Subcutaneous abdominal adipose tissue (tissue), 5 donors: Measurements from ENCODE around the gene NEFH.

Experiments
- H3K27ac ChIP-seq: one replicate; pipeline ENCODE4 v1.7.0; 2013; ENCODE audit warnings: low read depth, mild to moderate bottlenecking, inconsistent platforms, low read length, moderate library complexity
- H3K27me3 ChIP-seq, 5 donors: one replicate each; pipeline ENCODE4 v1.7.0; 2013; ENCODE audit warnings: low read length in 5 of 5, inconsistent platforms in 1 of 5; ENCODE audit not compliant: control insufficient read depth in 5 of 5, insufficient read depth in 4 of 5
- H3K36me3 ChIP-seq, 5 donors: one replicate each; pipeline ENCODE4 v1.7.0; 2013; ENCODE audit warnings: low read length in 5 of 5; ENCODE audit not compliant: control insufficient read depth in 5 of 5, insufficient read depth in 5 of 5
- H3K4me1 ChIP-seq, 5 donors: one replicate each; pipeline ENCODE4 v1.7.0; 2013; ENCODE audit warnings: low read length in 5 of 5, mild to moderate bottlenecking in 3 of 5, moderate library complexity in 1 of 5; ENCODE audit not compliant: control insufficient read depth in 5 of 5, insufficient read depth in 5 of 5
- H3K4me3 ChIP-seq, 5 donors: one replicate each; pipeline ENCODE4 v1.7.0; 2013; ENCODE audit warnings: low read length in 5 of 5, low read depth in 1 of 5
- H3K9ac ChIP-seq, 5 donors: one replicate each; pipeline ENCODE4 v1.7.0; 2013; ENCODE audit warnings: low read length in 5 of 5, mild to moderate bottlenecking in 4 of 5, moderate library complexity in 3 of 5
- H3K9me3 ChIP-seq, 5 donors: one replicate each; pipeline ENCODE4 v1.7.0; 2013; ENCODE audit warnings: low read length in 5 of 5; ENCODE audit not compliant: control insufficient read depth in 5 of 5
- donor health status: healthy.
- donor health status: healthy.
- donor health status: healthy.
- donor health status: healthy.
- donor health status: healthy.

NEFH gene

DNA sequence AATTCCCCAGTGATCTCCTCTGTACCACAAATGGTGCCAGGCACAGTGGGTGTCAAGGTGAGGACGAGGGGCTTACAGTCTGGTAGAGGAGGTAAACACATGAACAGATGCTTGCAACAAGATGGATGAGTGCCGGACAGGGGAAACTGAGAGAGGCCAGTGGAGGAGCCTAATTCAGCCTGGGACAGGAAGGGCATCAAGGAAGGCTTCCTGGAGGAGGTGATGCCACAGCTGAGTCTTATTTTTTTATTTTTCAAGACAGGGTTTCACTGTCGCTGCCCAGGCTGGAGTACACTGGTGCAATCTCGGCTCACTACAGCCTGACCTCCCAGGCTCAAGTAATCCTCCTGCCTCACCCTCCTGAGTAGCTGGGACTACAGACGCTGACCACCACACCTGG lies 18.8 kb upstream of the NEFH start:
- H3K36me3 ChIP-seq: no peaks in the 10 kb centered on the region
- H3K4me3 ChIP-seq: no peak overlapping the region
- H3K4me1 ChIP-seq: no peaks in the 10 kb centered on the region
- H3K9ac ChIP-seq: no peak overlapping the region
- no peaks in the 10 kb centered on the region for H3K27me3 ChIP-seq
- no peak overlapping the region for H3K27ac ChIP-seq
- H3K9me3 ChIP-seq: no peaks in the 10 kb centered on the region

DNA sequence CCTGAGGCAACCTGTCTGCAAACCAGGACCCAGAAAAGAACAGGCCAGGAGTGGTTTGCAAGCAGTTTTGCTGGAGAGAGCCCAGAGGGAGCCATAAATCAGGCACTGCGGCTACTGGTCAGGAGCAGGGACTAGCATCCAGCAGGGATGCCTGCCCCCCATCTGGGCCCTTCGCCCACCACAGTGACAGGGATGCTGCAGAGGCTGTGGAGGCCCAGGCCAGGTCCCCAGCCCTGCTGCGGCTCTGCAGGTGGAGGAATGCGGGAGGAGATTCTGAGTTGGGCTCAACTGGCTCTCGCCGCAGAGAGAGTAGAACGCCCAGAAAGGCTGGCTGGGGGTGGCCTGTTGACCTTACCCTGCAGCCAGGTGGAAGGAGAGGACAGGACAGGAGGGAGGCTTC lies 16.4 kb upstream of the NEFH start:
- no peak overlapping the region for H3K4me3 ChIP-seq
- H3K36me3 ChIP-seq: no peaks in the 10 kb centered on the region
- H3K9me3 ChIP-seq: no peaks in the 10 kb centered on the region
- H3K4me1 ChIP-seq: no peaks in the 10 kb centered on the region
- no peaks in the 10 kb centered on the region for H3K27me3 ChIP-seq
- no peak overlapping the region for H3K9ac ChIP-seq
- no peak overlapping the region for H3K27ac ChIP-seq

- no peaks in the 10 kb centered on the region for H3K4me1 ChIP-seq
- peaks cover 0 to 2% (median 0%) of the 10 kb centered on the region in 5 donors for H3K27me3 ChIP-seq
- no peak overlapping the region for H3K4me3 ChIP-seq
These were observed 15.4 kb upstream of the NEFH start for GRCh38 chr22:29464581-29464980.

GRCh38 chr22:29469755-29470154 lies 10.3 kb upstream of the NEFH start:
- H3K27ac ChIP-seq: no peak overlapping the region
- H3K9me3 ChIP-seq: no peaks in the 10 kb centered on the region
- no peaks in the 10 kb centered on the region for H3K36me3 ChIP-seq
- H3K27me3 ChIP-seq: peaks cover 4 to 16% (median 7%) of the 10 kb centered on the region in 5 donors
- peaks cover 0 to 10% (median 7%) of the 10 kb centered on the region in 5 donors for H3K4me1 ChIP-seq
- H3K4me3 ChIP-seq: peak overlapping the region in 2 of 5 donors; percentile 30 to 59
- no peak overlapping the region for H3K9ac ChIP-seq

More at GRCh38 chr22:29464581-29464980, 15.4 kb upstream of the NEFH start:
- no peaks in the 10 kb centered on the region for H3K9me3 ChIP-seq
- no peaks in the 10 kb centered on the region for H3K36me3 ChIP-seq
- no peak overlapping the region for H3K9ac ChIP-seq
- H3K27ac ChIP-seq: no peak overlapping the region

GRCh38 chr22:29470159-29470855 lies 9.7 kb upstream of the NEFH start:
- Histone ChIP-seq H3K4me1 (peaks cover 0 to 10% (median 7%) of the 10 kb centered on the region in 5 donors), H3K9ac (no peak overlapping the region), H3K9me3 (no peaks in the 10 kb centered on the region), H3K27ac (no peak overlapping the region), H3K36me3 (no peaks in the 10 kb centered on the region), H3K4me3 (peak overlapping the region in 4 of 5 donors; percentile 30 to 59 (median 38)), H3K27me3 (peaks cover 4 to 16% (median 7%) of the 10 kb centered on the region in 5 donors)

GRCh38 chr22:29473001-29473400 lies 7.0 kb upstream of the NEFH start:
- H3K4me3 ChIP-seq: no peak overlapping the region
- H3K27ac ChIP-seq: no peak overlapping the region
- no peaks in the 10 kb centered on the region for H3K9me3 ChIP-seq
- no peak overlapping the region for H3K9ac ChIP-seq
- peaks cover 4 to 24% (median 20%) of the 10 kb centered on the region in 5 donors for H3K27me3 ChIP-seq
- no peaks in the 10 kb centered on the region for H3K36me3 ChIP-seq
- H3K4me1 ChIP-seq: peaks cover 0 to 14% (median 7%) of the 10 kb centered on the region in 5 donors

DNA sequence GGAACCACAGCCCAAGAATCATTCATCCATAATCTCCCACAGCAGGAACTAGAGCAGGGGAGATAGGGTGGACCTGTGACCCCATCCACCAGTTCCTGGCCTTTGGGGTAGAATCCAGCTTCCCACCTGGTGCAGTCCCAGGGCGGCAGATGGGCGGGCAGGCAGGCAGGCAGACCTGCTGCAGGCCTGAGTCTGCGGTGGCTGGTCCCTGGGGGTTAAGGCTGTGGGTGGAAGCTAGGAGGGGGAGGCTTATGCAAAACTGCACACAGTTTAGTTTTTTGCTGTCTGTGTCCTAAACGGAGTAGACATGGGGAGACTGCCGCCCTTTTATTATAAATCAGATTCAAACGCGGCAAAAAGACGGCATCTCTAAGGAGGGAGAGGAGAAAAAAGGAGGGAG lies 4.5 kb upstream of the NEFH start:
- H3K4me3 ChIP-seq: no peak overlapping the region
- no peak overlapping the region for H3K9ac ChIP-seq
- peaks cover 0 to 29% (median 16%) of the 10 kb centered on the region in 5 donors for H3K4me1 ChIP-seq
- H3K27ac ChIP-seq: no peak overlapping the region
- H3K27me3 ChIP-seq: peaks cover 22 to 35% (median 34%) of the 10 kb centered on the region in 5 donors
- no peaks in the 10 kb centered on the region for H3K9me3 ChIP-seq
- no peaks in the 10 kb centered on the region for H3K36me3 ChIP-seq

DNA sequence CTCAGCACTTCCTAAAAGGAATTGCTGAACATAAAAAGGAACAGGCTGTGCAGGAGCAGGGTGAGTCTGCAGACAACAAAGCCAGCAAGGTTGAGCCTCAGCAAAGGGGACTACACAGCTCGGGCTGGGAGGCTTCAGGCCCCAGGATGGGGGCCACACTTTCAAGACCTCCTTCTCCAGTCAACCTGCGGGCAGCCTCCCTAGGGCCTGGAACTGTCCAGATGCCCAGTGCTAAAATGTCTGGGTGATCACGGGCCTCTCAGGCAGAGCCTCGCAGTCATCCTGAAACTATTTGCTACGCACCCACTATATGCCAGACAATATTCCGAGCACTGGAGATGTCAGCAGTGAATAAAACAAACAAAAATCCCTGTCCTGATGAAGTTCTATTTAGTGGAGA lies 3.9 kb upstream of the NEFH start:
- H3K9me3 ChIP-seq: no peaks in the 10 kb centered on the region
- no peak overlapping the region for H3K27ac ChIP-seq
- H3K4me3 ChIP-seq: no peak overlapping the region
- no peaks in the 10 kb centered on the region for H3K36me3 ChIP-seq
- H3K4me1 ChIP-seq: peaks cover 0 to 32% (median 21%) of the 10 kb centered on the region in 5 donors
- peaks cover 27 to 41% (median 39%) of the 10 kb centered on the region in 5 donors for H3K27me3 ChIP-seq
- H3K9ac ChIP-seq: no peak overlapping the region

DNA sequence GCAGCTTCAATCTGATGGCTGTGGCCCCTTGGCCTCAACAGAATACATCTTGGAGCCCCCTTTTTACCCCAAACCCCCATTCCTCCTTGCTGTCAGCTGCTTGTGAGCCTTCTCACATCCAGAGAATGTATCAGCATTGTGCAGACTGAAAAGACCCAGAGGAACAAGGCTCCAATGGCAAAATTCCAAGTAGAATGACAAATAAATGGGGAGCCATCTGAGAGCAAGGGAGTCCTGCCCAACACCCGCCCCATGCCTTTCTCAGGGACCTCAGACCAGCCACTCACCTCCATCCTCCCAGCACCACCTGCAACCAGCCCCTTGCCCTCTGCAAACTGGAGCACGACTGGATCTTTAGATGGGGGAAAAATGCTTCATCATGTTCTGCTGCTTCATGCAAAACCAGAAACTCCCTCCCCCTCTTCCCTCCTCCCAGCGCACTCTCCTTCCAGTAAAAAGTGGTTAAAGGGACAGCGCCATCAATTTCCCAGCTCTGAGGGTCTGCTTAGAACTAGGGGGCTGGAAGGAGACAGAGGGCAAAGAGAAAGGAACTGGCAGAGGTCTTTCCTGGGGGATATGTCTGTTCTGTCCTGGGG lies 2.2 kb upstream of the NEFH start:
- Histone ChIP-seq H3K9ac (no peak overlapping the region), H3K36me3 (no peaks in the 10 kb centered on the region), H3K27me3 (peaks cover 32 to 55% (median 53%) of the 10 kb centered on the region in 5 donors), H3K9me3 (no peaks in the 10 kb centered on the region), H3K27ac (no peak overlapping the region), H3K4me1 (peaks cover 0 to 44% (median 24%) of the 10 kb centered on the region in 5 donors), H3K4me3 (no peak overlapping the region)
